SU-DHL-6 (cell line): Measurements from ENCODE around the gene DCAF5.

Source experiments
- EZH2phosphoT487 ChIP-seq: fragments of 200-600 bp; sonication (generic), shearing (Covaris generic); conservative IDR thresholded peaks from 2 replicates; pipeline ENCODE4 v1.6.1; 2018; ENCODE audit warnings: mild to moderate bottlenecking, antibody characterized with exemption, low read length, moderate library complexity, mixed read lengths
- TF ChIP-seq, protein P1 (sequence below): fragments of 200-600 bp; sonication (generic); IDR thresholded peaks from one replicate; pipeline ENCODE4 v1.5.1; 2017; ENCODE audit warnings: antibody characterized with exemption, mild to moderate bottlenecking, low read length, moderate library complexity; ENCODE audit not compliant: insufficient read depth, poor library complexity, severe bottlenecking

DNA sequence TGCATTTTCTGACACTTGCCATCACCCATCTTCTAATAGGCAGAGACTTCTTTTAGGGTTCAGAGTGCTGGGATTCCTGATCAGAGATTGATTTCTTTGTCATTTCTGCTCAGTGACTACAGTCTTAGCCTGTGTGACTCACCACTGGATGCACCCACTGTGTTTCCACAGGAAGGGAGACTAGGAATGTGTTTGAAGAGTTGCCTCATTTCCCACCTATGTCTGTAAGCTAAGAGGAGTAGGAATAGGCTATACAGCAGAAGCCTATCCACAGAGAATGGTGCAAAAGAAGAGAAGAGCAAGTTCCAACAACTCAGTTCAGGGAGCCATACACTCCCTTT, 113.7 kb downstream of the DCAF5 start:
- TF ChIP-seq, protein P1, sequence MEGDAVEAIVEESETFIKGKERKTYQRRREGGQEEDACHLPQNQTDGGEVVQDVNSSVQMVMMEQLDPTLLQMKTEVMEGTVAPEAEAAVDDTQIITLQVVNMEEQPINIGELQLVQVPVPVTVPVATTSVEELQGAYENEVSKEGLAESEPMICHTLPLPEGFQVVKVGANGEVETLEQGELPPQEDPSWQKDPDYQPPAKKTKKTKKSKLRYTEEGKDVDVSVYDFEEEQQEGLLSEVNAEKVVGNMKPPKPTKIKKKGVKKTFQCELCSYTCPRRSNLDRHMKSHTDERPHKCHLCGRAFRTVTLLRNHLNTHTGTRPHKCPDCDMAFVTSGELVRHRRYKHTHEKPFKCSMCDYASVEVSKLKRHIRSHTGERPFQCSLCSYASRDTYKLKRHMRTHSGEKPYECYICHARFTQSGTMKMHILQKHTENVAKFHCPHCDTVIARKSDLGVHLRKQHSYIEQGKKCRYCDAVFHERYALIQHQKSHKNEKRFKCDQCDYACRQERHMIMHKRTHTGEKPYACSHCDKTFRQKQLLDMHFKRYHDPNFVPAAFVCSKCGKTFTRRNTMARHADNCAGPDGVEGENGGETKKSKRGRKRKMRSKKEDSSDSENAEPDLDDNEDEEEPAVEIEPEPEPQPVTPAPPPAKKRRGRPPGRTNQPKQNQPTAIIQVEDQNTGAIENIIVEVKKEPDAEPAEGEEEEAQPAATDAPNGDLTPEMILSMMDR: no peak
- no peak for TF ChIP-seq EZH2phosphoT487
